Liver (tissue), 9 donors: ENCODE data around the gene SALL1. TPM values are rescaled to one million over a fixed set of nuclear protein-coding genes. Genes with fewer than 3 reads are reported as not detected.

Experiments
- DNase-seq: peaks from one replicate; pipeline ENCODE4 v3.0.0-alpha.2; 2017; ENCODE audit warnings: low spot score
- H3K27ac ChIP-seq, 2 donors: one replicate each; pipeline ENCODE4 v1.7.0; 2013; ENCODE audit warnings: inconsistent platforms in 2 of 2, low read length in 2 of 2, control low read depth in 1 of 2, low read depth in 1 of 2, mild to moderate bottlenecking in 1 of 2
- H3K27me3 ChIP-seq, 4 donors: one replicate each; pipeline versions ENCODE4 v1.6.1 to v1.7.0; 2013; ENCODE audit warnings: low read length in 3 of 4, inconsistent platforms in 1 of 4, mild to moderate bottlenecking in 1 of 4, moderate library complexity in 1 of 4; ENCODE audit not compliant: control insufficient read depth in 4 of 4, insufficient read depth in 4 of 4
- H3K36me3 ChIP-seq, 4 donors: one replicate each; pipeline versions ENCODE4 v1.6.1 to v1.7.0; 2013; ENCODE audit warnings: low read length in 3 of 4, mild to moderate bottlenecking in 3 of 4, low read depth in 1 of 4, moderate library complexity in 1 of 4; ENCODE audit not compliant: control insufficient read depth in 4 of 4, insufficient read depth in 3 of 4
- H3K4me1 ChIP-seq, 4 donors: one replicate each; pipeline versions ENCODE4 v1.6.1 to v1.7.0; 2013; ENCODE audit warnings: low read length in 3 of 4, mild to moderate bottlenecking in 3 of 4, moderate library complexity in 1 of 4; ENCODE audit not compliant: control insufficient read depth in 4 of 4, insufficient read depth in 4 of 4
- H3K4me3 ChIP-seq, 3 donors: one replicate each; pipeline versions ENCODE4 v1.6.1 to v1.7.0; 2013; ENCODE audit warnings: low read length in 3 of 3, control low read depth in 1 of 3, low read depth in 1 of 3, mild to moderate bottlenecking in 1 of 3
- H3K9ac ChIP-seq, 2 donors: one replicate each; pipeline ENCODE4 v1.7.0; 2013; ENCODE audit warnings: low read length in 2 of 2, mild to moderate bottlenecking in 2 of 2, moderate library complexity in 2 of 2, control low read depth in 1 of 2, low read depth in 1 of 2
- H3K9me3 ChIP-seq, 4 donors: one replicate each; pipeline versions ENCODE4 v1.6.1 to v1.7.0; 2013; ENCODE audit warnings: low read length in 3 of 4; ENCODE audit not compliant: control insufficient read depth in 4 of 4
- EGR1 ChIP-seq, 2 donors: IDR thresholded peaks; 2 replicates each; pipeline ENCODE4 v1.6.1; 2016 to 2018; ENCODE audit warnings: antibody characterized with exemption in 2 of 2, low read depth in 2 of 2
- FOXA1 ChIP-seq: IDR thresholded peaks from 2 replicates; pipeline ENCODE4 v1.6.1; 2016; ENCODE audit warnings: antibody characterized with exemption
- FOXA2 ChIP-seq: IDR thresholded peaks from 2 replicates; pipeline ENCODE4 v1.6.1; 2016; ENCODE audit warnings: antibody characterized with exemption
- GABPA ChIP-seq, 2 donors: IDR thresholded peaks in 1 of 2; conservative IDR thresholded peaks in 1 of 2; 2 replicates each; pipeline ENCODE4 v1.6.1; 2016; ENCODE audit warnings: antibody characterized with exemption in 2 of 2, mild to moderate bottlenecking in 1 of 2, moderate library complexity in 1 of 2
- HNF4A ChIP-seq, 2 donors: conservative IDR thresholded peaks; 2 replicates each; pipeline ENCODE4 v1.6.1; 2016; ENCODE audit warnings: antibody characterized with exemption in 2 of 2, mild to moderate bottlenecking in 2 of 2
- HNF4G ChIP-seq: IDR thresholded peaks from 2 replicates; pipeline ENCODE4 v1.6.1; 2016; ENCODE audit warnings: antibody characterized with exemption
- JUND ChIP-seq, 2 donors: IDR thresholded peaks; 2 replicates each; pipeline ENCODE4 v1.6.1; 2016; ENCODE audit warnings: antibody characterized with exemption in 2 of 2
- NR2F2 ChIP-seq: IDR thresholded peaks from 2 replicates; pipeline ENCODE4 v1.6.1; 2016; ENCODE audit warnings: antibody characterized with exemption
- RXRA ChIP-seq, 2 donors: IDR thresholded peaks; 2 replicates each; pipeline ENCODE4 v1.6.1; 2017 to 2018; ENCODE audit warnings: antibody characterized with exemption in 2 of 2, mild to moderate bottlenecking in 1 of 2
- SP1 ChIP-seq: IDR thresholded peaks from 2 replicates; pipeline ENCODE4 v1.6.1; 2018; ENCODE audit warnings: antibody characterized with exemption, mild to moderate bottlenecking
- TAF1 ChIP-seq: conservative IDR thresholded peaks from 2 replicates; pipeline ENCODE4 v1.6.1; 2016; ENCODE audit warnings: antibody characterized with exemption, mild to moderate bottlenecking
- YY1 ChIP-seq: IDR thresholded peaks from 2 replicates; pipeline ENCODE4 v1.6.1; 2016; ENCODE audit warnings: antibody characterized with exemption, mild to moderate bottlenecking
- WGBS: extraction: QIAGEN DNeasy Blood & Tissue Kit; methylation state at CpG from one replicate; pipeline ENCODE4 v1.1.7; 2013; 5-methylcytosine and 5-hydroxymethylcytosine counted together
- polyA plus RNA-seq, 2 donors: library from polyadenylated mRNA; stranded (reverse) in 1 of 2; unstranded in 1 of 2; fragments of 200-250 nt in 1 of 2; fragments of >200 nt in 1 of 2; fragmentation: Nextera tagmentation in 1 of 2; extraction: Ambion mirVana in 1 of 2; gene quantifications; one replicate each; pipeline versions ENCODE4 v1.2.1 to v1.2.3, GENCODE V29; 2013 to 2015
- total RNA-seq, 2 donors: library from RNA; depleted of rRNA; stranded (reverse); fragments of >200 nt; gene quantifications; one replicate each; pipeline ENCODE4 v1.2.3, GENCODE V29; 2014
- TF ChIP-seq, protein P1 (sequence below): IDR thresholded peaks from 2 replicates; pipeline ENCODE4 v1.6.1; 2016; ENCODE audit warnings: antibody characterized with exemption, mild to moderate bottlenecking
- TF ChIP-seq, protein P2 (sequence below): fragments of 150-350 bp; IDR thresholded peaks from 2 replicates; pipeline ENCODE4 v1.5.1; 2017; ENCODE audit warnings: improper control_type of control experiment, low read depth, low read length; ENCODE audit not compliant: missing input control
- TF ChIP-seq, protein P3 (sequence below): IDR thresholded peaks from 2 replicates; pipeline ENCODE4 v1.6.1; 2016; ENCODE audit warnings: antibody characterized with exemption
- TF ChIP-seq, protein P4 (sequence below): IDR thresholded peaks from 2 replicates; pipeline ENCODE4 v1.6.1; 2016; ENCODE audit warnings: antibody characterized with exemption
- donor health status: healthy.
- donor health status: healthy.
- donor health status: healthy.
- donor health status: healthy.
- donor health status: healthy.

SALL1 gene
- total and polyA plus RNA-seq, 4 donors = 1.8 to 13.4 (median 11.7) TPM

DNA sequence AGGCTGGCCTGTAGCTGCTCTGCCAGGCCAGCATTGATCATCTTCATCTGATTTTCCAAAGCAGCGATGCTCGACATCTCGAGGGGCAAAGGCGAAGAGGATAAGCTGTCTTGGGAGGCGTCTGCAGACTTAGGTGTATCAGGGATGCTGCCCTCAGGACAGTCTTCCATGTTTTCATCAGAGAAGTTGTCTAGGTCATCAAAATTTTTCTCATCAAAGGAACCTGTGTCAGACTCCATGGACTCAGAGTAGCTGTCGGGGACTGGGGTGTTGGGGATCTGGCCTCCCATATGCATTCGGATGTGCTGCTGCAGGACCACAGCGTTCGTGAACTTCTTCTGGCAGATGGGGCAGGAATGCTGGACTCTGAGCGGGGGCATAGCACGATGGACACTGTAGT, 11.5 kb downstream of the SALL1 start:
- Histone ChIP-seq H3K27me3 (no peaks in the 10 kb centered on the region), H3K9me3 (no peaks in the 10 kb centered on the region), H3K27ac (peak overlapping the region in 1 of 2 donors; percentile 42), H3K36me3 (peaks cover 6 to 47% (median 24%) of the 10 kb centered on the region in 4 donors), H3K9ac (no peak overlapping the region), H3K4me1 (peaks cover 6 to 51% (median 37%) of the 10 kb centered on the region in 4 donors), H3K4me3 (no peak overlapping the region)
- TF ChIP-seq YY1 = no peak
- no peak for TF ChIP-seq FOXA2
- TF ChIP-seq, protein P1, sequence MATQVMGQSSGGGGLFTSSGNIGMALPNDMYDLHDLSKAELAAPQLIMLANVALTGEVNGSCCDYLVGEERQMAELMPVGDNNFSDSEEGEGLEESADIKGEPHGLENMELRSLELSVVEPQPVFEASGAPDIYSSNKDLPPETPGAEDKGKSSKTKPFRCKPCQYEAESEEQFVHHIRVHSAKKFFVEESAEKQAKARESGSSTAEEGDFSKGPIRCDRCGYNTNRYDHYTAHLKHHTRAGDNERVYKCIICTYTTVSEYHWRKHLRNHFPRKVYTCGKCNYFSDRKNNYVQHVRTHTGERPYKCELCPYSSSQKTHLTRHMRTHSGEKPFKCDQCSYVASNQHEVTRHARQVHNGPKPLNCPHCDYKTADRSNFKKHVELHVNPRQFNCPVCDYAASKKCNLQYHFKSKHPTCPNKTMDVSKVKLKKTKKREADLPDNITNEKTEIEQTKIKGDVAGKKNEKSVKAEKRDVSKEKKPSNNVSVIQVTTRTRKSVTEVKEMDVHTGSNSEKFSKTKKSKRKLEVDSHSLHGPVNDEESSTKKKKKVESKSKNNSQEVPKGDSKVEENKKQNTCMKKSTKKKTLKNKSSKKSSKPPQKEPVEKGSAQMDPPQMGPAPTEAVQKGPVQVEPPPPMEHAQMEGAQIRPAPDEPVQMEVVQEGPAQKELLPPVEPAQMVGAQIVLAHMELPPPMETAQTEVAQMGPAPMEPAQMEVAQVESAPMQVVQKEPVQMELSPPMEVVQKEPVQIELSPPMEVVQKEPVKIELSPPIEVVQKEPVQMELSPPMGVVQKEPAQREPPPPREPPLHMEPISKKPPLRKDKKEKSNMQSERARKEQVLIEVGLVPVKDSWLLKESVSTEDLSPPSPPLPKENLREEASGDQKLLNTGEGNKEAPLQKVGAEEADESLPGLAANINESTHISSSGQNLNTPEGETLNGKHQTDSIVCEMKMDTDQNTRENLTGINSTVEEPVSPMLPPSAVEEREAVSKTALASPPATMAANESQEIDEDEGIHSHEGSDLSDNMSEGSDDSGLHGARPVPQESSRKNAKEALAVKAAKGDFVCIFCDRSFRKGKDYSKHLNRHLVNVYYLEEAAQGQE = no peak
- no peak for TF ChIP-seq HNF4G
- TF ChIP-seq RXRA (IDR thresholded peaks at IDR 0.05) = no peak
- no peak for TF ChIP-seq JUND (IDR thresholded peaks at IDR 0.05)
- no peak for TF ChIP-seq EGR1 (IDR thresholded peaks at IDR 0.05; ENCODE audit: low read depth in 2 of 2)
- TF ChIP-seq NR2F2 = no peak
- no peak for TF ChIP-seq SP1
- TF ChIP-seq TAF1 = no peak
- TF ChIP-seq, protein P2, sequence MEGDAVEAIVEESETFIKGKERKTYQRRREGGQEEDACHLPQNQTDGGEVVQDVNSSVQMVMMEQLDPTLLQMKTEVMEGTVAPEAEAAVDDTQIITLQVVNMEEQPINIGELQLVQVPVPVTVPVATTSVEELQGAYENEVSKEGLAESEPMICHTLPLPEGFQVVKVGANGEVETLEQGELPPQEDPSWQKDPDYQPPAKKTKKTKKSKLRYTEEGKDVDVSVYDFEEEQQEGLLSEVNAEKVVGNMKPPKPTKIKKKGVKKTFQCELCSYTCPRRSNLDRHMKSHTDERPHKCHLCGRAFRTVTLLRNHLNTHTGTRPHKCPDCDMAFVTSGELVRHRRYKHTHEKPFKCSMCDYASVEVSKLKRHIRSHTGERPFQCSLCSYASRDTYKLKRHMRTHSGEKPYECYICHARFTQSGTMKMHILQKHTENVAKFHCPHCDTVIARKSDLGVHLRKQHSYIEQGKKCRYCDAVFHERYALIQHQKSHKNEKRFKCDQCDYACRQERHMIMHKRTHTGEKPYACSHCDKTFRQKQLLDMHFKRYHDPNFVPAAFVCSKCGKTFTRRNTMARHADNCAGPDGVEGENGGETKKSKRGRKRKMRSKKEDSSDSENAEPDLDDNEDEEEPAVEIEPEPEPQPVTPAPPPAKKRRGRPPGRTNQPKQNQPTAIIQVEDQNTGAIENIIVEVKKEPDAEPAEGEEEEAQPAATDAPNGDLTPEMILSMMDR = no peak
- TF ChIP-seq HNF4A (conservative IDR thresholded peaks at IDR 0.05) = no peak
- no peak for TF ChIP-seq FOXA1
- no peak for TF ChIP-seq GABPA (IDR thresholded peaks at IDR 0.05 in 1 of 2, conservative IDR thresholded peaks at IDR 0.05 in 1 of 2)
- TF ChIP-seq, protein P3, sequence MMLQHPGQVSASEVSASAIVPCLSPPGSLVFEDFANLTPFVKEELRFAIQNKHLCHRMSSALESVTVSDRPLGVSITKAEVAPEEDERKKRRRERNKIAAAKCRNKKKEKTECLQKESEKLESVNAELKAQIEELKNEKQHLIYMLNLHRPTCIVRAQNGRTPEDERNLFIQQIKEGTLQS = no peak
- 88% methylated on average over 11 of the region's 11 CpGs for whole genome bisulfite sequencing
- no peak for DNase-seq

DNA sequence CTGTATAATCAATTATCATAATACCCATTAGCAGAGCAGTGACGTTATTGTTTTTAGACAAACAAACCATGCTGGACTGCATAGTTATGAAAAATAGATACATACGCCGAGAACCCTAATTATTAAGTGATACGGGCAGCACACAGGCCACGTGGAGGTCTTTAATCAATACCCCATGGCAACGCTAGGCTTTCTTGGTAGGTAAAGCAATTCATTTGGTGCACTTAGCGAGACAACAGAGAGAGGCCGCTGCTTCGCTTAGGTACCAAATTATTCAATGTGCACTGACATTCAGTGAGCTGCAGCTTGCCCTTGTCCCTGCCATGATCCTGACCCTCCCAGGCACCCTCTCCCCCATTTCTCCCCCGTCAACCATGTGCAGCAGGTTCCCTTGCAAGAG, 12.9 kb downstream of the SALL1 start:
- TF ChIP-seq, protein P4, sequence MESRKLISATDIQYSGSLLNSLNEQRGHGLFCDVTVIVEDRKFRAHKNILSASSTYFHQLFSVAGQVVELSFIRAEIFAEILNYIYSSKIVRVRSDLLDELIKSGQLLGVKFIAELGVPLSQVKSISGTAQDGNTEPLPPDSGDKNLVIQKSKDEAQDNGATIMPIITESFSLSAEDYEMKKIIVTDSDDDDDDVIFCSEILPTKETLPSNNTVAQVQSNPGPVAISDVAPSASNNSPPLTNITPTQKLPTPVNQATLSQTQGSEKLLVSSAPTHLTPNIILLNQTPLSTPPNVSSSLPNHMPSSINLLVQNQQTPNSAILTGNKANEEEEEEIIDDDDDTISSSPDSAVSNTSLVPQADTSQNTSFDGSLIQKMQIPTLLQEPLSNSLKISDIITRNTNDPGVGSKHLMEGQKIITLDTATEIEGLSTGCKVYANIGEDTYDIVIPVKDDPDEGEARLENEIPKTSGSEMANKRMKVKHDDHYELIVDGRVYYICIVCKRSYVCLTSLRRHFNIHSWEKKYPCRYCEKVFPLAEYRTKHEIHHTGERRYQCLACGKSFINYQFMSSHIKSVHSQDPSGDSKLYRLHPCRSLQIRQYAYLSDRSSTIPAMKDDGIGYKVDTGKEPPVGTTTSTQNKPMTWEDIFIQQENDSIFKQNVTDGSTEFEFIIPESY = no peak
- no peak for TF ChIP-seq JUND (IDR thresholded peaks at IDR 0.05)
- TF ChIP-seq SP1 = no peak
- TF ChIP-seq, protein P3 = no peak
- no peak for TF ChIP-seq HNF4A (conservative IDR thresholded peaks at IDR 0.05)
- TF ChIP-seq EGR1 (IDR thresholded peaks at IDR 0.05; ENCODE audit: low read depth in 2 of 2) = no peak
- no peak for TF ChIP-seq GABPA (IDR thresholded peaks at IDR 0.05 in 1 of 2, conservative IDR thresholded peaks at IDR 0.05 in 1 of 2)
- TF ChIP-seq, protein P2 = no peak
- TF ChIP-seq TAF1 = no peak
- no peak for TF ChIP-seq RXRA (IDR thresholded peaks at IDR 0.05)
- no peak for TF ChIP-seq FOXA1
- TF ChIP-seq FOXA2 = no peak
- TF ChIP-seq HNF4G = no peak
- 90% methylated on average over 10 of the region's 10 CpGs for WGBS
- Histone ChIP-seq H3K9me3 (no peaks in the 10 kb centered on the region), H3K27ac (peak overlapping the region in 1 of 2 donors; percentile 66), H3K36me3 (peaks cover 6 to 47% (median 24%) of the 10 kb centered on the region in 4 donors), H3K4me1 (peaks cover 10 to 52% (median 35%) of the 10 kb centered on the region in 4 donors), H3K27me3 (no peaks in the 10 kb centered on the region), H3K9ac (no peak overlapping the region), H3K4me3 (no peak overlapping the region)
- DNase-seq = no peak
